Measurements from ENCODE around the gene DOHH. TPM values are rescaled to one million over a fixed set of nuclear protein-coding genes. Genes with fewer than 3 reads are reported as not detected.

The DOHH gene
- total and polyA plus RNA-seq, 4 experiments from 2014 or later: 3.1 to 13.0 (median 8.3) TPM

GRCh38 chr19:3535235-3535535 is 34.7 kb upstream of the DOHH start:
- no peaks in the 10 kb centered on the region for H3K27me3 Mint-ChIP-seq
- Histone ChIP-seq H3K27me3 (ENCODE audit: insufficient read depth, low read length) (no peaks in the 10 kb centered on the region), H3K4me1 (ENCODE audit: insufficient read depth, low read length) (no peaks in the 10 kb centered on the region), H3K4me3 (ENCODE audit: low read length in 2 of 2) (no peak overlapping the region), H3K36me3 (ENCODE audit: insufficient read depth, low read length) (peaks cover 44% of the 10 kb centered on the region), H3K9me3 (ENCODE audit: control insufficient read depth in 1 of 2, low read length in 2 of 2) (no peaks in the 10 kb centered on the region), H3K27ac (ENCODE audit: low read depth, low read length) (no peak overlapping the region)
- H3K27ac Mint-ChIP-seq: peak overlapping the region in 1 of 7 donors; percentile 27
- CTCF ChIA-PET (ENCODE audit: partially characterized antibody): no interaction called here
- no peaks in the 10 kb centered on the region for H3K9me3 Mint-ChIP-seq
- peaks cover 0 to 1% (median 0%) of the 10 kb centered on the region in 4 donors for H3K4me1 Mint-ChIP-seq
- H3K4me3 Mint-ChIP-seq: no peak overlapping the region
- intact Hi-C loops (cut with micrococcal nuclease): no loop called here
- no peak for DNase-seq
- POLR2A ChIA-PET (ENCODE audit: partially characterized antibody): interaction anchor here (1.5 kb wide), 1 partner anchor 9 kb away, joined by 3 read pairs; no protein-coding TSS in a partner anchor
- peaks cover 19 to 29% of the 10 kb centered on the region in 2 donors for H3K36me3 Mint-ChIP-seq

GRCh38 chr19:3534375-3535234 is 34.1 kb upstream of the DOHH start:
- POLR2A ChIA-PET (ENCODE audit: partially characterized antibody): no interaction called here
- peak overlapping the region in 4 of 7 donors; percentile 27 to 76 (median 69) for H3K27ac Mint-ChIP-seq
- DNase-seq: no peak
- no peak overlapping the region for H3K27ac ChIP-seq (ENCODE audit: low read depth, low read length)
- H3K9me3 Mint-ChIP-seq: no peaks in the 10 kb centered on the region
- CTCF ChIA-PET (ENCODE audit: partially characterized antibody): no interaction called here
- no peak overlapping the region for H3K4me3 ChIP-seq (ENCODE audit: low read length in 2 of 2)
- peaks cover 44% of the 10 kb centered on the region for H3K36me3 ChIP-seq (ENCODE audit: insufficient read depth, low read length)
- no peaks in the 10 kb centered on the region for H3K27me3 Mint-ChIP-seq
- H3K36me3 Mint-ChIP-seq: peaks cover 14 to 27% of the 10 kb centered on the region in 2 donors
- no peak overlapping the region for H3K4me3 Mint-ChIP-seq
- H3K4me1 Mint-ChIP-seq: peaks cover 0 to 1% (median 0%) of the 10 kb centered on the region in 4 donors
- no peaks in the 10 kb centered on the region for H3K27me3 ChIP-seq (ENCODE audit: insufficient read depth, low read length)
- H3K4me1 ChIP-seq (ENCODE audit: insufficient read depth, low read length): no peaks in the 10 kb centered on the region
- H3K9me3 ChIP-seq (ENCODE audit: control insufficient read depth in 1 of 2, low read length in 2 of 2): no peaks in the 10 kb centered on the region
- intact Hi-C loops (cut with micrococcal nuclease): no loop called here

GRCh38 chr19:3533563-3534216 is 33.2 kb upstream of the DOHH start:
- no peak for DNase-seq
- Histone ChIP-seq H3K27me3 (ENCODE audit: insufficient read depth, low read length) (no peaks in the 10 kb centered on the region), H3K4me1 (ENCODE audit: insufficient read depth, low read length) (no peaks in the 10 kb centered on the region), H3K27ac (ENCODE audit: low read depth, low read length) (no peak overlapping the region), H3K9me3 (ENCODE audit: control insufficient read depth in 1 of 2, low read length in 2 of 2) (no peaks in the 10 kb centered on the region), H3K4me3 (ENCODE audit: low read length in 2 of 2) (no peak overlapping the region), H3K36me3 (ENCODE audit: insufficient read depth, low read length) (peaks cover 44% of the 10 kb centered on the region)
- H3K4me1 Mint-ChIP-seq: peaks cover 0 to 1% (median 0%) of the 10 kb centered on the region in 4 donors
- intact Hi-C loops (cut with micrococcal nuclease): no loop called here
- H3K4me3 Mint-ChIP-seq: no peak overlapping the region
- CTCF ChIA-PET (ENCODE audit: partially characterized antibody): no interaction called here
- H3K36me3 Mint-ChIP-seq: peaks cover 10 to 26% of the 10 kb centered on the region in 2 donors
- POLR2A ChIA-PET (ENCODE audit: partially characterized antibody): no interaction called here
- no peaks in the 10 kb centered on the region for H3K9me3 Mint-ChIP-seq
- no peak overlapping the region for H3K27ac Mint-ChIP-seq
- no peaks in the 10 kb centered on the region for H3K27me3 Mint-ChIP-seq

- Histone ChIP-seq H3K27me3 (ENCODE audit: insufficient read depth, low read length) (no peaks in the 10 kb centered on the region), H3K36me3 (ENCODE audit: insufficient read depth, low read length) (peaks cover 44% of the 10 kb centered on the region), H3K9me3 (ENCODE audit: control insufficient read depth in 1 of 2, low read length in 2 of 2) (no peaks in the 10 kb centered on the region), H3K4me3 (ENCODE audit: low read length in 2 of 2) (no peak overlapping the region), H3K27ac (ENCODE audit: low read depth, low read length) (no peak overlapping the region), H3K4me1 (ENCODE audit: insufficient read depth, low read length) (no peaks in the 10 kb centered on the region)
- intact Hi-C loops (cut with micrococcal nuclease): no loop called here
- H3K4me1 Mint-ChIP-seq: peaks cover 0 to 1% (median 0%) of the 10 kb centered on the region in 4 donors
- H3K4me3 Mint-ChIP-seq: no peak overlapping the region
- H3K36me3 Mint-ChIP-seq: peaks cover 10 to 26% of the 10 kb centered on the region in 2 donors
- ChIA-PET POLR2A (ENCODE audit: partially characterized antibody) (no interaction called here), CTCF (ENCODE audit: partially characterized antibody) (no interaction called here)
- no peak for DNase-seq
- H3K27ac Mint-ChIP-seq: peak overlapping the region in 1 of 7 donors; percentile 22
- no peaks in the 10 kb centered on the region for H3K9me3 Mint-ChIP-seq
- H3K27me3 Mint-ChIP-seq: no peaks in the 10 kb centered on the region
Observed at GRCh38 chr19:3533033-3533432, 32.6 kb upstream of the DOHH start.

GRCh38 chr19:3532154-3532786 is 31.8 kb upstream of the DOHH start:
- CTCF ChIA-PET (ENCODE audit: partially characterized antibody): no interaction called here
- H3K4me1 Mint-ChIP-seq: peaks cover 0 to 1% (median 0%) of the 10 kb centered on the region in 4 donors
- Histone ChIP-seq H3K9me3 (ENCODE audit: control insufficient read depth in 1 of 2, low read length in 2 of 2) (no peaks in the 10 kb centered on the region), H3K27me3 (ENCODE audit: insufficient read depth, low read length) (no peaks in the 10 kb centered on the region), H3K36me3 (ENCODE audit: insufficient read depth, low read length) (peaks cover 48% of the 10 kb centered on the region), H3K4me1 (ENCODE audit: insufficient read depth, low read length) (no peaks in the 10 kb centered on the region), H3K27ac (ENCODE audit: low read depth, low read length) (no peak overlapping the region), H3K4me3 (ENCODE audit: low read length in 2 of 2) (no peak overlapping the region)
- H3K27me3 Mint-ChIP-seq: no peaks in the 10 kb centered on the region
- H3K4me3 Mint-ChIP-seq: no peak overlapping the region
- H3K9me3 Mint-ChIP-seq: no peaks in the 10 kb centered on the region
- no peak overlapping the region for H3K27ac Mint-ChIP-seq
- intact Hi-C loops (cut with micrococcal nuclease): no loop called here
- H3K36me3 Mint-ChIP-seq: peaks cover 10 to 25% of the 10 kb centered on the region in 2 donors
- no peak for DNase-seq
- POLR2A ChIA-PET (ENCODE audit: partially characterized antibody): no interaction called here

- Mint-ChIP-seq H3K27ac (no peak overlapping the region), H3K9me3 (no peaks in the 10 kb centered on the region), H3K4me1 (peaks cover 0 to 1% (median 0%) of the 10 kb centered on the region in 4 donors), H3K27me3 (no peaks in the 10 kb centered on the region), H3K4me3 (no peak overlapping the region), H3K36me3 (peaks cover 10 to 29% of the 10 kb centered on the region in 2 donors)
- POLR2A ChIA-PET (ENCODE audit: partially characterized antibody): no interaction called here
- no peak overlapping the region for H3K4me3 ChIP-seq (ENCODE audit: low read length in 2 of 2)
- intact Hi-C loops (cut with micrococcal nuclease): no loop called here
- H3K27me3 ChIP-seq (ENCODE audit: insufficient read depth, low read length): no peaks in the 10 kb centered on the region
- DNase-seq: no peak
- H3K9me3 ChIP-seq (ENCODE audit: control insufficient read depth in 1 of 2, low read length in 2 of 2): no peaks in the 10 kb centered on the region
- peaks cover 51% of the 10 kb centered on the region for H3K36me3 ChIP-seq (ENCODE audit: insufficient read depth, low read length)
- H3K27ac ChIP-seq (ENCODE audit: low read depth, low read length): no peak overlapping the region
- CTCF ChIA-PET (ENCODE audit: partially characterized antibody): no interaction called here
- H3K4me1 ChIP-seq (ENCODE audit: insufficient read depth, low read length): no peaks in the 10 kb centered on the region
Observed at GRCh38 chr19:3531716-3532115, 31.2 kb upstream of the DOHH start.

- Mint-ChIP-seq H3K4me3 (no peak overlapping the region), H3K4me1 (peaks cover 0 to 1% (median 0%) of the 10 kb centered on the region in 4 donors), H3K27me3 (no peaks in the 10 kb centered on the region), H3K36me3 (peaks cover 7 to 27% of the 10 kb centered on the region in 2 donors), H3K27ac (no peak overlapping the region), H3K9me3 (no peaks in the 10 kb centered on the region)
- ChIA-PET POLR2A (ENCODE audit: partially characterized antibody) (no interaction called here), CTCF (ENCODE audit: partially characterized antibody) (no interaction called here)
- Histone ChIP-seq H3K4me3 (ENCODE audit: low read length in 2 of 2) (no peak overlapping the region), H3K36me3 (ENCODE audit: insufficient read depth, low read length) (peaks cover 56% of the 10 kb centered on the region), H3K9me3 (ENCODE audit: control insufficient read depth in 1 of 2, low read length in 2 of 2) (no peaks in the 10 kb centered on the region), H3K27me3 (ENCODE audit: insufficient read depth, low read length) (no peaks in the 10 kb centered on the region), H3K27ac (ENCODE audit: low read depth, low read length) (no peak overlapping the region), H3K4me1 (ENCODE audit: insufficient read depth, low read length) (no peaks in the 10 kb centered on the region)
- no peak for DNase-seq
- intact Hi-C loops (cut with micrococcal nuclease): no loop called here
Observed at GRCh38 chr19:3530389-3530788, 29.9 kb upstream of the DOHH start.
